GM19351 (cell line): ENCODE data around the gene CFL1.

Source experiments
- ATAC-seq: cut with Tn5 transposase; IDR thresholded peaks from one replicate; pipeline ENCODE4 v1.9.1; 2021; ENCODE audit warnings: mild to moderate bottlenecking, moderate library complexity; ENCODE audit not compliant: unreplicated experiment

CFL1 gene

DNA sequence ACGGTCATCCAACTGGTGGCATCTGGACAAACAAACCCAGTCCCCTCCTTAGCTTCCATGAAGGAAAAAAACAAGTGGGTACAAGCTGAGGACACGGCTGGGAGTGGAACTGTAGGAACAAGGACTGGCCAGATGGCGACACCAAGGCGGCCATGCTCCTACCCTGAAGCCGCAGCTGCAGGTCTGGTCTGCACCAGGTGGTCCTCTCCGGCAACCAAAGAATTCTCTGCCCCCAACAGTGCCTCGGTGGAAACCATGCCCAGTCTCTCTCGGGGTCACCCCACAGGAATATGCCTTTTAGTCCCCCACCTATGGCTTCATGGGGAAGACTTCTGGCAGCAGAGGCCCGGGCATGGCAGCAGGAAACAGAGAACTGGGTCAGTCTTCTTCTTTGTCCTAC lies 48.5 kb downstream of the CFL1 start:
- no peak for ATAC-seq

DNA sequence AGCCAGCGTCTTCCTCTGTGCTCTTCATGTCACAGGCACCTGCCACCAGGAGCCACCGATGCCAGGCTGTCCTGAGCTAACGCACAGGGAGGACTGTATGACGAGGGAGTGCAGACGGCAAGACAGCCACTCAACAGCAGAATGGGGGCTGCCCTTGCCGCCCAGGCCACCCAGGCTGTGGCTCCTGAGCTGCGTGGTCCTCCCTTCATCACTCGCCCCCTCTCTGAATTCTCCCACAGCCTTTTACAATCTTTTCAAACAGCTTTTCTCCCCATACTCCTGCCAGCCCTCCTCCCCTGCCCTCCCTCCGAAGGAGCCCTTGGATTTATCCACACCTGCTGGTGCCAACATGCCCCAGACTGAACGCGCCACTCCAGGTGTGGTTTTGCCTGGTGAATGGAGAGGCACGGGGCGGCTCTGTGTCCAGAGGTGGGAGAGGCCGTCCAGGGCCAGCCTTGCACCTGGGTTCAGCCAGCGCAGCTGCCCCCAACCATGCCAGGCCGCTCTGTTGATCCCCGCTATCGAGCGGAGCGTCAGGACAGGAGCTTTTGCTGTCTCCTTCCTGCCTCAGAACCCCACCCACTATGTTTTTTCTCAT lies 49.1 kb downstream of the CFL1 start:
- ATAC-seq, result no peak

DNA sequence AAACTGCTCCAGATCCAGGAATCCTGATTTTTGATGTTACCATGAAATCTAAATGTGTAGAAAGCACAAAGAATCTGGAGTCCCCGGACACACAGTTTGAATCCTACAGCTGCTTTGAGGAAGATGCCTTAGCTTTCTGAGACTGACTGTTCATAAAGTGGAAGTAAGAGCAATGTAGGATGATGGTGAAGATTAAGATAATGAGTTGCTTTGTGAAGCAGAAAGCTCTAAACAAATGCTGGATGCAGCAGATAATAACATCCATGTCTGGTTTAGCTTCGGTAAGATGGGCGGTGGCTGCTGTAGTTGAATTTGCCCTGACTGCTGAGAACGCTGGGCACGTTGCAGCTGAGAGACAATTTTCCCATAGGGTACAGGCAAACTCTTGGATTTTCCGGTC lies 51.0 kb downstream of the CFL1 start:
- ATAC-seq, result no peak
